MCF 10A (cell line): Measurements from ENCODE around the gene LRRN2. TPM values are rescaled to one million over a fixed set of nuclear protein-coding genes. Genes with fewer than 3 reads are reported as not detected.

ENCODE experiments used
- BruUV-seq: library from RNA; stranded (reverse); fragments of 400-500 nt; replicated peaks from 2 replicates; lab custom pipeline; 2021; lab: Mats Ljungman, UMichigan
- CTCF ChIA-PET: fragments of 300-600 bp; sonication (Branson Sonifier 250); formaldehyde crosslinking; extraction: SDS; loops from one replicate; lab custom pipeline; 2021; ENCODE audit warnings: antibody characterized with exemption, inconsistent platforms; lab: Yijun Ruan, JAX
- POLR2A ChIA-PET: fragments of 300-600, 350-650 bp; sonication (Branson Sonifier 250); formaldehyde crosslinking; extraction: SDS; loops from one replicate; lab custom pipeline; 2020; ENCODE audit warnings: antibody characterized with exemption, inconsistent platforms; lab: Yijun Ruan, JAX
- DNase-seq: peaks from one replicate; pipeline ENCODE4 v3.0.0-alpha.2; 2018; ENCODE audit not compliant: unreplicated experiment
- H3K27ac Mint-ChIP-seq: one replicate; pipeline ENCODE4 v1.8.0; 2022; ENCODE audit warnings: mild to moderate bottlenecking, low read depth, mixed read lengths; ENCODE audit not compliant: unreplicated experiment
- H3K27me3 Mint-ChIP-seq: one replicate; pipeline ENCODE4 v1.8.0; 2022; ENCODE audit warnings: mixed read lengths; ENCODE audit not compliant: insufficient read depth, unreplicated experiment
- H3K36me3 Mint-ChIP-seq: one replicate; pipeline ENCODE4 v1.8.0; 2022; ENCODE audit warnings: mild to moderate bottlenecking, moderate library complexity, mixed read lengths; ENCODE audit not compliant: insufficient read depth, unreplicated experiment
- H3K4me1 Mint-ChIP-seq: one replicate; pipeline ENCODE4 v1.8.0; 2022; ENCODE audit warnings: mixed read lengths; ENCODE audit not compliant: insufficient read depth, unreplicated experiment
- H3K4me3 Mint-ChIP-seq: one replicate; pipeline ENCODE4 v1.8.0; 2022; ENCODE audit warnings: mild to moderate bottlenecking, moderate library complexity, mixed read lengths; ENCODE audit not compliant: unreplicated experiment
- H3K9me3 Mint-ChIP-seq: one replicate; pipeline ENCODE4 v1.8.0; 2022; ENCODE audit warnings: mixed read lengths; ENCODE audit not compliant: unreplicated experiment
- intact Hi-C: fragments of 100-400 bp; cut with micrococcal nuclease; formaldehyde crosslinking; loops from 2 replicates; pipeline ENCODE4 v1.14.1; 2022
- total RNA-seq: library from RNA; stranded (reverse); gene quantifications from 2 replicates; pipeline ENCODE4 v1.2.3, GENCODE V29; 2022
- TF ChIP-seq, protein P1 (sequence below): fragments of 200-600 bp; IDR thresholded peaks from one replicate; pipeline ENCODE4 v1.8.0; 2022; ENCODE audit warnings: antibody characterized with exemption, mild to moderate bottlenecking; ENCODE audit not compliant: unreplicated experiment

Gene LRRN2
- total RNA-seq, 1 experiment from 2014 or later, result not detected

GRCh38 chr1:204579681-204580080, 105.9 kb downstream of the LRRN2 start:
- POLR2A ChIA-PET, result interaction anchor here (1.0 kb wide), 1 partner anchor 11 kb away, joined by 3 read pairs; no protein-coding TSS in a partner anchor
- Mint-ChIP-seq H3K4me1 (peaks cover 5% of the 10 kb centered on the region), H3K9me3 (no peaks in the 10 kb centered on the region), H3K4me3 (no peak overlapping the region), H3K27ac (no peak overlapping the region), H3K36me3 (no peaks in the 10 kb centered on the region), H3K27me3 (peaks cover 8% of the 10 kb centered on the region)
- BruUV-seq, result no TSS peak
- DNase-seq, result no peak
- CTCF ChIA-PET, result interaction anchor here (0.8 to 43.9 kb wide), 4 partner anchors 14 to 266 kb away, joined by 5 to 1156 read pairs (median 12); no protein-coding TSS in a partner anchor
- intact Hi-C loops, result no loop called here
- TF ChIP-seq, protein P1, sequence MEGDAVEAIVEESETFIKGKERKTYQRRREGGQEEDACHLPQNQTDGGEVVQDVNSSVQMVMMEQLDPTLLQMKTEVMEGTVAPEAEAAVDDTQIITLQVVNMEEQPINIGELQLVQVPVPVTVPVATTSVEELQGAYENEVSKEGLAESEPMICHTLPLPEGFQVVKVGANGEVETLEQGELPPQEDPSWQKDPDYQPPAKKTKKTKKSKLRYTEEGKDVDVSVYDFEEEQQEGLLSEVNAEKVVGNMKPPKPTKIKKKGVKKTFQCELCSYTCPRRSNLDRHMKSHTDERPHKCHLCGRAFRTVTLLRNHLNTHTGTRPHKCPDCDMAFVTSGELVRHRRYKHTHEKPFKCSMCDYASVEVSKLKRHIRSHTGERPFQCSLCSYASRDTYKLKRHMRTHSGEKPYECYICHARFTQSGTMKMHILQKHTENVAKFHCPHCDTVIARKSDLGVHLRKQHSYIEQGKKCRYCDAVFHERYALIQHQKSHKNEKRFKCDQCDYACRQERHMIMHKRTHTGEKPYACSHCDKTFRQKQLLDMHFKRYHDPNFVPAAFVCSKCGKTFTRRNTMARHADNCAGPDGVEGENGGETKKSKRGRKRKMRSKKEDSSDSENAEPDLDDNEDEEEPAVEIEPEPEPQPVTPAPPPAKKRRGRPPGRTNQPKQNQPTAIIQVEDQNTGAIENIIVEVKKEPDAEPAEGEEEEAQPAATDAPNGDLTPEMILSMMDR, result no peak

- ChIA-PET POLR2A (interaction anchor here (0.5 kb wide), 1 partner anchor 159 kb away, joined by 4 read pairs; no protein-coding TSS in a partner anchor), CTCF (interaction anchor here (0.6 to 43.9 kb wide), 8 partner anchors 7 to 856 kb away, joined by 3 to 1156 read pairs (median 4); no protein-coding TSS in a partner anchor)
- BruUV-seq, result no TSS peak
- Mint-ChIP-seq H3K27me3 (peaks cover 8% of the 10 kb centered on the region), H3K9me3 (no peaks in the 10 kb centered on the region), H3K36me3 (no peaks in the 10 kb centered on the region), H3K4me3 (no peak overlapping the region), H3K4me1 (peaks cover 5% of the 10 kb centered on the region), H3K27ac (no peak overlapping the region)
- no peak for DNase-seq
- TF ChIP-seq, protein P1, result no peak
- intact Hi-C loops, result no loop called here
These were observed 106.5 kb downstream of the LRRN2 start for GRCh38 chr1:204578867-204579664.

GRCh38 chr1:204577794-204578478, 107.6 kb downstream of the LRRN2 start:
- TF ChIP-seq, protein P1, result no peak
- CTCF ChIA-PET, result interaction anchor here (0.7 to 43.9 kb wide), 5 partner anchors 8 to 222 kb away, joined by 3 to 1156 read pairs (median 17); no protein-coding TSS in a partner anchor
- POLR2A ChIA-PET, result interaction anchor here (0.5 to 1.9 kb wide), 3 partner anchors 53 to 229 kb away, joined by 3 to 5 read pairs (median 4); no protein-coding TSS in a partner anchor
- no peak overlapping the region for H3K4me3 Mint-ChIP-seq
- H3K36me3 Mint-ChIP-seq, result no peaks in the 10 kb centered on the region
- H3K27ac Mint-ChIP-seq, result no peak overlapping the region
- no peak for DNase-seq
- intact Hi-C loops, result no loop called here
- peaks cover 8% of the 10 kb centered on the region for H3K27me3 Mint-ChIP-seq
- no TSS peak for BruUV-seq
- peaks cover 5% of the 10 kb centered on the region for H3K4me1 Mint-ChIP-seq
- H3K9me3 Mint-ChIP-seq, result no peaks in the 10 kb centered on the region

GRCh38 chr1:204576422-204576821, 109.1 kb downstream of the LRRN2 start:
- no peak overlapping the region for H3K27ac Mint-ChIP-seq

More at GRCh38 chr1:204576422-204576821, 109.1 kb downstream of the LRRN2 start:
- POLR2A ChIA-PET, result no interaction called here
- CTCF ChIA-PET, result interaction anchor here (0.6 to 43.9 kb wide), 4 partner anchors 10 to 224 kb away, joined by 3 to 1156 read pairs (median 22); no protein-coding TSS in a partner anchor
- Mint-ChIP-seq H3K4me3 (no peak overlapping the region), H3K27me3 (peaks cover 8% of the 10 kb centered on the region), H3K36me3 (no peaks in the 10 kb centered on the region), H3K9me3 (no peaks in the 10 kb centered on the region), H3K4me1 (peaks cover 5% of the 10 kb centered on the region)
- no TSS peak for BruUV-seq
- TF ChIP-seq, protein P1, result no peak
- intact Hi-C loops, result no loop called here
- no peak for DNase-seq
